ENCODE measurements around the gene NQO1.

NQO1 gene

GRCh38 chr16:69672998-69673713, 53.2 kb downstream of the NQO1 start:
- H2AFZ ChIP-seq, result no peak overlapping the region
- H3K27me3 ChIP-seq (ENCODE audit: control insufficient read depth, insufficient read depth, low read length), result no peaks in the 10 kb centered on the region
- no peak overlapping the region for H3K27ac ChIP-seq
- no peak overlapping the region for H3K4me2 ChIP-seq (ENCODE audit: low read length)
- no peaks in the 10 kb centered on the region for H3K4me1 ChIP-seq
- no peaks in the 10 kb centered on the region for H3K36me3 ChIP-seq (ENCODE audit: control insufficient read depth, insufficient read depth, low read length)
- TF ChIP-seq CTCF (IDR thresholded peaks at IDR 0.05), result no peak
- H3K9ac ChIP-seq, result no peak overlapping the region
- peaks cover 5% of the 10 kb centered on the region for H3K79me2 ChIP-seq
- H3K4me3 ChIP-seq (ENCODE audit: low read depth, low read length), result no peak overlapping the region
- H3K9me3 ChIP-seq (ENCODE audit: control insufficient read depth, low read length), result no peaks in the 10 kb centered on the region

GRCh38 chr16:69672315-69672997, 53.9 kb downstream of the NQO1 start:
- no peak for TF ChIP-seq CTCF (IDR thresholded peaks at IDR 0.05)
- Histone ChIP-seq H3K4me2 (ENCODE audit: low read length) (no peak overlapping the region), H2AFZ (no peak overlapping the region), H3K9me3 (ENCODE audit: control insufficient read depth, low read length) (no peaks in the 10 kb centered on the region), H3K4me3 (ENCODE audit: low read depth, low read length) (no peak overlapping the region), H3K27me3 (ENCODE audit: control insufficient read depth, insufficient read depth, low read length) (no peaks in the 10 kb centered on the region), H3K36me3 (ENCODE audit: control insufficient read depth, insufficient read depth, low read length) (no peaks in the 10 kb centered on the region), H3K27ac (no peak overlapping the region), H3K9ac (no peak overlapping the region), H3K4me1 (no peaks in the 10 kb centered on the region), H3K79me2 (peaks cover 5% of the 10 kb centered on the region)

- Histone ChIP-seq H3K4me2 (ENCODE audit: low read length) (no peak overlapping the region), H3K36me3 (ENCODE audit: control insufficient read depth, insufficient read depth, low read length) (no peaks in the 10 kb centered on the region), H3K9me3 (ENCODE audit: control insufficient read depth, low read length) (no peaks in the 10 kb centered on the region), H3K27ac (no peak overlapping the region), H3K27me3 (ENCODE audit: control insufficient read depth, insufficient read depth, low read length) (no peaks in the 10 kb centered on the region), H3K9ac (no peak overlapping the region), H2AFZ (no peak overlapping the region), H3K4me3 (ENCODE audit: low read depth, low read length) (no peak overlapping the region), H3K79me2 (peaks cover 5% of the 10 kb centered on the region), H3K4me1 (no peaks in the 10 kb centered on the region)
- TF ChIP-seq CTCF (IDR thresholded peaks at IDR 0.05), result no peak
These were observed 56.8 kb downstream of the NQO1 start for GRCh38 chr16:69669577-69669976.

- Histone ChIP-seq H3K4me1 (no peaks in the 10 kb centered on the region), H3K27me3 (ENCODE audit: control insufficient read depth, insufficient read depth, low read length) (no peaks in the 10 kb centered on the region), H3K36me3 (ENCODE audit: control insufficient read depth, insufficient read depth, low read length) (no peaks in the 10 kb centered on the region), H3K9ac (no peak overlapping the region), H3K4me2 (ENCODE audit: low read length) (no peak overlapping the region), H2AFZ (no peak overlapping the region), H3K27ac (no peak overlapping the region), H3K79me2 (peaks cover under 1% of the 10 kb centered on the region), H3K9me3 (ENCODE audit: control insufficient read depth, low read length) (no peaks in the 10 kb centered on the region), H3K4me3 (ENCODE audit: low read depth, low read length) (no peak overlapping the region)
- TF ChIP-seq CTCF (IDR thresholded peaks at IDR 0.05), result no peak
These were observed 62.5 kb downstream of the NQO1 start for GRCh38 chr16:69663846-69664245.

All from parathyroid adenoma (tissue), 2 donors.